Measurements from ENCODE around the gene HRG.

DNA sequence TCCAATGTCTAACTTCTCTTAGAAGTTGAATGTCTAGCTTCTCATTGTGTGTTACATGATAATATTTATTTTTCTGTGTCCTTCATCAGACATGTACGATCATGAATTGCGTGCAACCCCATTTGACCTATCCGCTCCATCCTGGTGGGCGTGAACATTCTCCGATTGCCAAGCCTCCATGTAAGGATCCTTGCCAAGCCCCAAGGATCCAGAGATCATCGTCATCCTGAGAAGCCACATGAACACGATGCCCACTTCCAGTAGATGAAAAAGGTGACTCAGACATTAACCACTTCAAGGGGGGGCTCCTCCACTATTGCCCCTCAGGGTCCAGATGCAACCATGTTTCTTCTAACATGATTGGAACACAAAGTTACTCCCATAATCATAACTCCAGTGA, 25.9 kb downstream of the HRG start:
- TF ChIP-seq CTCF (IDR thresholded peaks at IDR 0.05; ENCODE audit: low read depth, low read length, poor library complexity, severe bottlenecking): no peak
- no peak for TF ChIP-seq EZH2phosphoT487 (IDR thresholded peaks at IDR 0.05; ENCODE audit: borderline replicate concordance, low read length)

Data from DOHH2 (cell line).